ENCODE measurements around the gene BTBD2. TPM values are rescaled to one million over a fixed set of nuclear protein-coding genes. Genes with fewer than 3 reads are reported as not detected.
A peak's percentile ranks its signal among the peaks of the same experiment; 100 is the strongest.

The BTBD2 gene
- polyA plus RNA-seq, 1 donor from 2014 or later, result 46.1 TPM

DNA sequence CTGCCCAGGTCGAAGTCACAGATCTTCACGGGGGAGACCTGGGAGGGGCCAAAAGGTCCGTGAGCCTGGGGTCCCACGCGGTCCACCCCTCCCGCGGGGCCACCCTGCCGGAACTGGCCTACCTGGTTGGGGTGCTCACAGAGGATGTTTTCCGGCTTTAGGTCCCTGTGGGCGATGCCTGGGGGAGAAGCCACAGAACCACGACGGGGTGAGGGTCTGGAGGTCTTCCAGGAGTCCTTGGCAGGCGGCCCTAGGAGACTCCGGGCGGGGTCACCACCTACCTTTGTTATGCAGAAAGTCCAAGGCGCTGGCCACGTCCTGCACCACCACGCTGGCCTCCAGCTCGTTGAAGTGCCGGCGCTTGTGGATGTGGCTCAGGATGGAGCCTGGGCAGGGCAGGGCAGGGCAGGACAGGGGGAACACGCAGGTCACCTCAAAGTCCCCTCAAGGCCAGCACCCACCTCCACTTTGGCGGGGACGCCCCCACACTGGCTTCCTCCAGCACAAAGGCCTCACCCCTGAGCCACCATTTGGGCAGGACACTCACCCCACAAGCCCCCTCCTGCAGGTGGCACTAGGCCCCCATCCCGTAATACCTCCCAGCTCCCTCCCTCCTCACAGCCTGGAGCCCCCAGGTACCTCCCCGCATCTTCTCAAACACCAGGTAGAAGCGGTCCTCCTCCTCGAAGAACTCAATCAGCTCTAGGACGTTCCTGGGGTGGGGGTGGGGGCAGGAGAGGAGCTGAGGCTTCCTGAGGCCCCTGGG, 27.2 kb upstream of the BTBD2 start:
- TF ChIP-seq, protein P1, sequence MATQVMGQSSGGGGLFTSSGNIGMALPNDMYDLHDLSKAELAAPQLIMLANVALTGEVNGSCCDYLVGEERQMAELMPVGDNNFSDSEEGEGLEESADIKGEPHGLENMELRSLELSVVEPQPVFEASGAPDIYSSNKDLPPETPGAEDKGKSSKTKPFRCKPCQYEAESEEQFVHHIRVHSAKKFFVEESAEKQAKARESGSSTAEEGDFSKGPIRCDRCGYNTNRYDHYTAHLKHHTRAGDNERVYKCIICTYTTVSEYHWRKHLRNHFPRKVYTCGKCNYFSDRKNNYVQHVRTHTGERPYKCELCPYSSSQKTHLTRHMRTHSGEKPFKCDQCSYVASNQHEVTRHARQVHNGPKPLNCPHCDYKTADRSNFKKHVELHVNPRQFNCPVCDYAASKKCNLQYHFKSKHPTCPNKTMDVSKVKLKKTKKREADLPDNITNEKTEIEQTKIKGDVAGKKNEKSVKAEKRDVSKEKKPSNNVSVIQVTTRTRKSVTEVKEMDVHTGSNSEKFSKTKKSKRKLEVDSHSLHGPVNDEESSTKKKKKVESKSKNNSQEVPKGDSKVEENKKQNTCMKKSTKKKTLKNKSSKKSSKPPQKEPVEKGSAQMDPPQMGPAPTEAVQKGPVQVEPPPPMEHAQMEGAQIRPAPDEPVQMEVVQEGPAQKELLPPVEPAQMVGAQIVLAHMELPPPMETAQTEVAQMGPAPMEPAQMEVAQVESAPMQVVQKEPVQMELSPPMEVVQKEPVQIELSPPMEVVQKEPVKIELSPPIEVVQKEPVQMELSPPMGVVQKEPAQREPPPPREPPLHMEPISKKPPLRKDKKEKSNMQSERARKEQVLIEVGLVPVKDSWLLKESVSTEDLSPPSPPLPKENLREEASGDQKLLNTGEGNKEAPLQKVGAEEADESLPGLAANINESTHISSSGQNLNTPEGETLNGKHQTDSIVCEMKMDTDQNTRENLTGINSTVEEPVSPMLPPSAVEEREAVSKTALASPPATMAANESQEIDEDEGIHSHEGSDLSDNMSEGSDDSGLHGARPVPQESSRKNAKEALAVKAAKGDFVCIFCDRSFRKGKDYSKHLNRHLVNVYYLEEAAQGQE (IDR thresholded peaks at IDR 0.05; ENCODE audit: borderline replicate concordance), result no peak
- no peak for TF ChIP-seq MXI1 (conservative IDR thresholded peaks at IDR 0.05; ENCODE audit: poor library complexity, severe bottlenecking)
- no peak for TF ChIP-seq EZH2 (IDR thresholded peaks at IDR 0.05; ENCODE audit: borderline replicate concordance, insufficient read depth, low read length, poor library complexity, severe bottlenecking)
- no peak for TF ChIP-seq POLR2AphosphoS5 (IDR thresholded peaks at IDR 0.05)
- TF ChIP-seq SMC3 (conservative IDR thresholded peaks at IDR 0.05; ENCODE audit: poor library complexity), result no peak
- no peak for TF ChIP-seq EP300 (conservative IDR thresholded peaks at IDR 0.05; ENCODE audit: poor library complexity, severe bottlenecking)
- TF ChIP-seq RAD21 (conservative IDR thresholded peaks at IDR 0.05), result no peak
- TF ChIP-seq TAF1 (IDR thresholded peaks at IDR 0.05; ENCODE audit: low read depth), result no peak
- TF ChIP-seq, protein P2, sequence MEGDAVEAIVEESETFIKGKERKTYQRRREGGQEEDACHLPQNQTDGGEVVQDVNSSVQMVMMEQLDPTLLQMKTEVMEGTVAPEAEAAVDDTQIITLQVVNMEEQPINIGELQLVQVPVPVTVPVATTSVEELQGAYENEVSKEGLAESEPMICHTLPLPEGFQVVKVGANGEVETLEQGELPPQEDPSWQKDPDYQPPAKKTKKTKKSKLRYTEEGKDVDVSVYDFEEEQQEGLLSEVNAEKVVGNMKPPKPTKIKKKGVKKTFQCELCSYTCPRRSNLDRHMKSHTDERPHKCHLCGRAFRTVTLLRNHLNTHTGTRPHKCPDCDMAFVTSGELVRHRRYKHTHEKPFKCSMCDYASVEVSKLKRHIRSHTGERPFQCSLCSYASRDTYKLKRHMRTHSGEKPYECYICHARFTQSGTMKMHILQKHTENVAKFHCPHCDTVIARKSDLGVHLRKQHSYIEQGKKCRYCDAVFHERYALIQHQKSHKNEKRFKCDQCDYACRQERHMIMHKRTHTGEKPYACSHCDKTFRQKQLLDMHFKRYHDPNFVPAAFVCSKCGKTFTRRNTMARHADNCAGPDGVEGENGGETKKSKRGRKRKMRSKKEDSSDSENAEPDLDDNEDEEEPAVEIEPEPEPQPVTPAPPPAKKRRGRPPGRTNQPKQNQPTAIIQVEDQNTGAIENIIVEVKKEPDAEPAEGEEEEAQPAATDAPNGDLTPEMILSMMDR (IDR thresholded peaks at IDR 0.05; ENCODE audit: poor library complexity, severe bottlenecking), result no peak
- Histone ChIP-seq H3K27ac (ENCODE audit: low read length) (peak overlapping the region; percentile 79), H2AFZ (ENCODE audit: low read depth, low read length) (no peak overlapping the region), H3F3A (ENCODE audit: insufficient read depth, low read length, poor library complexity, severe bottlenecking) (no peaks in the 10 kb centered on the region), H4K20me1 (ENCODE audit: insufficient read depth) (no peaks in the 10 kb centered on the region), H3K9me3 (ENCODE audit: low read length) (no peaks in the 10 kb centered on the region), H3K4me2 (ENCODE audit: low read length) (peak overlapping the region; percentile 55), H3K4me3 (ENCODE audit: low read length) (peak overlapping the region; percentile 64), H3K36me3 (ENCODE audit: insufficient read depth, low read length) (no peaks in the 10 kb centered on the region), H3K9me2 (ENCODE audit: insufficient read depth, low read length) (no peaks in the 10 kb centered on the region), H3K9ac (ENCODE audit: low read length) (peak overlapping the region; percentile 64), H3K79me2 (replicated peaks; ENCODE audit: insufficient read depth, low read length) (no peaks in the 10 kb centered on the region), H3K27me3 (ENCODE audit: insufficient read depth, low read depth, low read length) (no peaks in the 10 kb centered on the region)

DNA sequence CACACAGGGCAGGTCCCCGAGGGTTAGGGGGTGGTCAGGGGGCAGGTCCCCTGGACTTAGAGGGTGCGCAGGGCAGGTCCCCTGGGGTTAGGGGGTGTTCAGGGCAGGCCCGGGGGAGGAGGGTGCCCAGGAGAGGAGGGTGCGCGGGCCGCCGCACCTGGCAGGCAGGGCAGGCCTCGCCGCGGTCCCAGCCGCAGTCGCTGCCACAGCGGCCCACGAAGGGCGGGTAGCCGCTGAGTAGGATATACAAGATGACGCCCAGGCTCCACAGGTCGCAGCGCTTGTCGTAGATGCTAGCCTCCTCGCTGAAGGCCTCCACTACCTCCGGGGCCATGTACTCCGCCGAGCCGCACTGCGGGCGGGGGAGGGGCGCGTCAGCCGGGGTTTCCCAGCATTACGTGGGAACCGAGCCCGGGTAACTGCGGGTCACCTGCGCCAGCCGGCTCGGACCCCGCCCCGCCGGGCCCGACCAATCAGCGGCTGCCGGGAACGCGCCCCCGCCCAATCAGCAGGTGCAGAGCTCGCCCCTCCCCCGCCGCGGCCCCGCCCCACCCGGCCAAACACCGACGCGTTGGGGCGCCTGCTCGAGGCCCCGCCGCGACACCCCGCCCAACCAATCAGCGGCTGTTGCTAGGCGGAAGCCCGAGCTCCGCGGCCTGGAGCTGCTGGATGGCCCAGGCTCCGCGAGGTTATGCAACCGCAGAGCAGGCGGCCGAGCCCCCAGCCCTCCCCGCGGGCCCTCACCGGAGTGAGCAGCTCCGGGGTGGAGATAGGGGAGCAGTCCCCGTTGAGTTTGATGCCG, 26.4 kb upstream of the BTBD2 start:
- Histone ChIP-seq H3K79me2 (replicated peaks; ENCODE audit: insufficient read depth, low read length) (no peaks in the 10 kb centered on the region), H3K4me3 (ENCODE audit: low read length) (peak overlapping the region; percentile 64), H3K4me2 (ENCODE audit: low read length) (peak overlapping the region; percentile 55), H3K9me3 (ENCODE audit: low read length) (no peaks in the 10 kb centered on the region), H2AFZ (ENCODE audit: low read depth, low read length) (peak overlapping the region; percentile 21), H4K20me1 (ENCODE audit: insufficient read depth) (no peaks in the 10 kb centered on the region), H3K27me3 (ENCODE audit: insufficient read depth, low read depth, low read length) (no peaks in the 10 kb centered on the region), H3K36me3 (ENCODE audit: insufficient read depth, low read length) (no peaks in the 10 kb centered on the region), H3K9me2 (ENCODE audit: insufficient read depth, low read length) (no peaks in the 10 kb centered on the region), H3K9ac (ENCODE audit: low read length) (peak overlapping the region; percentile 64), H3K27ac (ENCODE audit: low read length) (peak overlapping the region; percentile 79), H3F3A (ENCODE audit: insufficient read depth, low read length, poor library complexity, severe bottlenecking) (no peaks in the 10 kb centered on the region)
- peak; percentile 1 for TF ChIP-seq SMC3 (conservative IDR thresholded peaks at IDR 0.05; ENCODE audit: poor library complexity)
- TF ChIP-seq EZH2 (IDR thresholded peaks at IDR 0.05; ENCODE audit: borderline replicate concordance, insufficient read depth, low read length, poor library complexity, severe bottlenecking), result no peak
- TF ChIP-seq POLR2AphosphoS5 (IDR thresholded peaks at IDR 0.05), result peak; percentile 64
- TF ChIP-seq, protein P1 (IDR thresholded peaks at IDR 0.05; ENCODE audit: borderline replicate concordance), result peak; percentile 60
- TF ChIP-seq MXI1 (conservative IDR thresholded peaks at IDR 0.05; ENCODE audit: poor library complexity, severe bottlenecking), result peak; percentile 13
- peak; percentile 61 for TF ChIP-seq TAF1 (IDR thresholded peaks at IDR 0.05; ENCODE audit: low read depth)
- peak; percentile 67 for TF ChIP-seq EP300 (conservative IDR thresholded peaks at IDR 0.05; ENCODE audit: poor library complexity, severe bottlenecking)
- TF ChIP-seq RAD21 (conservative IDR thresholded peaks at IDR 0.05), result peak; percentile 19
- TF ChIP-seq, protein P2 (IDR thresholded peaks at IDR 0.05; ENCODE audit: poor library complexity, severe bottlenecking), result no peak

Measured in neural cell (in vitro differentiated cells).